ENCODE measurements around the gene RCC2. TPM values are rescaled to one million over a fixed set of nuclear protein-coding genes. Genes with fewer than 3 reads are reported as not detected.

RCC2 gene
- total RNA-seq, 3 donors from 2014 or later, result 21.1 to 39.0 (median 33.2) TPM

GRCh38 chr1:17371896-17372295 is 67.6 kb downstream of the RCC2 start, which contains the start of gene PADI6:
Gene PADI6, plus strand, starts transcription at chr1:17372196. Its CDS starts 50 bp downstream, at chr1:17372246.
- H3K36me3 ChIP-seq, result no peaks in the 10 kb centered on the region
- no peaks in the 10 kb centered on the region for H3K9me3 ChIP-seq
- intact Hi-C loops (cut with DNase I; ENCODE audit: low total_unique reads), result no loop called here
- DNase-seq (ENCODE audit: low spot score in 2 of 2), result no peak
- H3K27me3 ChIP-seq, result peaks cover 0 to under 1% of the 10 kb centered on the region in 2 donors
- no peak within 1 kb of the TSS for H3K27ac ChIP-seq
- no peak within 1 kb of the TSS for H3K4me3 ChIP-seq
- H3K4me1 ChIP-seq, result no peaks in the 10 kb centered on the region
- TF ChIP-seq CTCF (IDR thresholded peaks at IDR 0.05) (no peak), POLR2AphosphoS5 (IDR thresholded peaks at IDR 0.05) (no peak), POLR2A (IDR thresholded peaks at IDR 0.05) (no peak)

- H3K4me3 ChIP-seq, result no peak overlapping the region
- intact Hi-C loops (cut with DNase I; ENCODE audit: low total_unique reads), result no loop called here
- no peak for DNase-seq (ENCODE audit: low spot score in 2 of 2)
- H3K36me3 ChIP-seq, result no peaks in the 10 kb centered on the region
- no peak for TF ChIP-seq POLR2AphosphoS5 (IDR thresholded peaks at IDR 0.05)
- H3K27ac ChIP-seq, result no peak overlapping the region
- H3K27me3 ChIP-seq, result peaks cover 0 to 6% of the 10 kb centered on the region in 2 donors
- H3K4me1 ChIP-seq, result no peaks in the 10 kb centered on the region
- no peaks in the 10 kb centered on the region for H3K9me3 ChIP-seq
Measured at GRCh38 chr1:17370618-17371017, 68.9 kb downstream of the RCC2 start.

- intact Hi-C loops (cut with DNase I; ENCODE audit: low total_unique reads), result no loop called here
- Histone ChIP-seq H3K4me1 (no peaks in the 10 kb centered on the region), H3K4me3 (no peak overlapping the region), H3K9me3 (no peaks in the 10 kb centered on the region), H3K27ac (no peak overlapping the region), H3K36me3 (no peaks in the 10 kb centered on the region), H3K27me3 (peaks cover 0 to 6% of the 10 kb centered on the region in 2 donors)
- TF ChIP-seq POLR2AphosphoS5 (IDR thresholded peaks at IDR 0.05) (no peak), POLR2A (IDR thresholded peaks at IDR 0.05) (no peak), CTCF (IDR thresholded peaks at IDR 0.05) (no peak)
- DNase-seq (ENCODE audit: low spot score in 2 of 2), result no peak
Measured at GRCh38 chr1:17369466-17369865, 70.0 kb downstream of the RCC2 start.

GRCh38 chr1:17365293-17365692 is 74.2 kb downstream of the RCC2 start:
- intact Hi-C loops (cut with DNase I; ENCODE audit: low total_unique reads), result no loop called here
- H3K27me3 ChIP-seq, result peaks cover 0 to 6% of the 10 kb centered on the region in 2 donors

GRCh38 chr1:17363771-17364170 is 75.7 kb downstream of the RCC2 start:
- peaks cover 0 to 4% of the 10 kb centered on the region in 2 donors for H3K9me3 ChIP-seq
- TF ChIP-seq POLR2A (IDR thresholded peaks at IDR 0.05) (no peak), POLR2AphosphoS5 (IDR thresholded peaks at IDR 0.05) (no peak), CTCF (IDR thresholded peaks at IDR 0.05) (no peak)
- H3K4me1 ChIP-seq, result no peaks in the 10 kb centered on the region
- intact Hi-C loops (cut with DNase I; ENCODE audit: low total_unique reads), result no loop called here
- H3K4me3 ChIP-seq, result no peak overlapping the region
- H3K27me3 ChIP-seq, result peaks cover 0 to 6% of the 10 kb centered on the region in 2 donors
- no peak for DNase-seq (ENCODE audit: low spot score in 2 of 2)
- no peaks in the 10 kb centered on the region for H3K36me3 ChIP-seq
- no peak overlapping the region for H3K27ac ChIP-seq

More at GRCh38 chr1:17365293-17365692, 74.2 kb downstream of the RCC2 start:
- no peak overlapping the region for H3K4me3 ChIP-seq
- no peak for TF ChIP-seq POLR2A (IDR thresholded peaks at IDR 0.05)
- no peak for TF ChIP-seq POLR2AphosphoS5 (IDR thresholded peaks at IDR 0.05)
- TF ChIP-seq CTCF (IDR thresholded peaks at IDR 0.05), result no peak
- no peak overlapping the region for H3K27ac ChIP-seq
- H3K9me3 ChIP-seq, result peaks cover 0 to 4% of the 10 kb centered on the region in 2 donors
- no peaks in the 10 kb centered on the region for H3K36me3 ChIP-seq
- H3K4me1 ChIP-seq, result no peaks in the 10 kb centered on the region
- DNase-seq (ENCODE audit: low spot score in 2 of 2), result no peak

GRCh38 chr1:17363351-17363750 is 76.1 kb downstream of the RCC2 start:
- Histone ChIP-seq H3K9me3 (peaks cover 0 to 4% of the 10 kb centered on the region in 2 donors), H3K4me3 (no peak overlapping the region), H3K4me1 (no peaks in the 10 kb centered on the region), H3K36me3 (no peaks in the 10 kb centered on the region), H3K27ac (no peak overlapping the region), H3K27me3 (peaks cover 0 to 6% of the 10 kb centered on the region in 2 donors)
- TF ChIP-seq POLR2AphosphoS5 (IDR thresholded peaks at IDR 0.05), result no peak
- TF ChIP-seq POLR2A (IDR thresholded peaks at IDR 0.05), result no peak
- TF ChIP-seq CTCF (IDR thresholded peaks at IDR 0.05), result no peak
- intact Hi-C loops (cut with DNase I; ENCODE audit: low total_unique reads), result no loop called here
- no peak for DNase-seq (ENCODE audit: low spot score in 2 of 2)
